NCI-H82 treated with DMSO at 0.1 percent for 48 hours (cell line): Measurements from ENCODE around the gene ARHGAP20.

Experiments
- DNase-seq: peaks from one replicate; lab custom pipeline; 2025; ENCODE audit not compliant: unreplicated experiment; lab: John Stamatoyannopoulos, UW

ARHGAP20 gene

DNA sequence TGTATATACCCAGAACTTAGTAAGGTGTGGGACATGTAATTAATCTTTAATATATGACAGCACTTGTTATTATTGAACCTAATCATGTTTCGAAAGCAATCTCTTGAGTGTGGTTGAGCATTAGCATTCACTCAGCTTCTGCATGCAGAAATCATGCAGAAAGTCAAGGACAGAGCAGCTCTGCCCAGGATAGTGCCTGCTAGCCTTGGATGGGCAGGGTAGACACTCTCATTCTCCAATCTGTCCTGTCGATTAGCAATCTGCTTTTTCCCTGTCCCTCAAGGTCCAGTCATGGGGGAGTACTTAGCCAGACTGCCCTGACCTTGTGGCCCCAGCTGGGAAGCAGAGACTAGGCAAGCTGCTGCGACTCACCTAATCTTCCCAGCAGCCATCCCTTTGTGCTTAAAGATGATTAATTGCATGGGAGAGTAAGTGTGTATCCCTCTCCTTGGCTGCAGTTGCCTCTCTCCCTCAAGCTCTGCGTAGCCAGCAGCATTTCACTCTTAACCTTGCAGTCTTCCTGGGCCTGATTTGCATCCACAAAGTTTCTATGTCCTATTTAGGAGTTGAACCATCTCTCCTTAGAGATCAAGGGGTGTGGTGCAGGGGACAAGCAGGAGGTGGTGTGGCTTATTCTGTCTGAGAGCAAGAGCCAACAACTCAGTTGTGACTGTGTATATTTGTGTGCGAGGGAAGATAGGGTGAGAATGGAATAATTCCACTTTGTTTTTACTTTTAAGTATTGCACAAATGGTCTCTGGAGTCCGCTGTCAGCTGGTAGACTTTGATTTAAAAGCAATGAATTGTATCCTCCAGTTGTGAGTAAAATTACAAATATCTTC is 181.1 kb downstream of the ARHGAP20 start:
- DNase-seq = peak; percentile 71

DNA sequence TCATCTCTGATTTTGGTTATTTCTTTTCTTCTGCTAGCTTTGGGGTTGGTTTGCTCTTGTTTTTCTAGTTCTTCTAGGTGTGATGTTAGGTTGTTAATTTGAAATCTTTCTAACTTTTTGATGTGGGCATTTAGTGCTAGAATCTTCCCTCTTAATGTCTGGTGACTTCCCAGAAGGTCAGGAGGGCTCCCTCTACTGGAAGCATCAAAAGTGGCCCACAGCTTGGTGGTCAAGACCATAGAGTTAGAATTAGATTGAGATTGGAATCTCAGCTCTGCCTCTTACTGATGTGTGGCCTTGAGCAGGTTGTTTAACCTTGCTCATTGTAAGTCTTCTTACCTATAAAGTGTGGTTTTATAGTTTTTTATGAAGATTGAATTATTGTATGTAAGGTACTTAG is 183.2 kb downstream of the ARHGAP20 start:
- no peak for DNase-seq

- no peak for DNase-seq
These were observed 185.1 kb downstream of the ARHGAP20 start for GRCh38 chr11:110527146-110527545.
